Ureter (tissue), 1 donor: Measurements from ENCODE around the gene CACUL1. TPM values are rescaled to one million over a fixed set of nuclear protein-coding genes. Genes with fewer than 3 reads are reported as not detected.

Source experiments
- DNase-seq: peaks from one replicate; pipeline ENCODE4 v3.0.0-alpha.2; 2020; ENCODE audit warnings: low spot score
- total RNA-seq: library from RNA; stranded (reverse); gene quantifications from one replicate; pipeline ENCODE4 v1.2.4, GENCODE V29; 2023
- donor health status: DM: yes; HTN: yes; CAD: no.

The CACUL1 gene
- total RNA-seq, 1 donor from 2014 or later, result 66.0 TPM

- DNase-seq, result no peak
These were observed 116.1 kb downstream of the CACUL1 start for GRCh38 chr10:118638680-118639079.

GRCh38 chr10:118635674-118636402, 118.9 kb downstream of the CACUL1 start:
- DNase-seq, result no peak

DNA sequence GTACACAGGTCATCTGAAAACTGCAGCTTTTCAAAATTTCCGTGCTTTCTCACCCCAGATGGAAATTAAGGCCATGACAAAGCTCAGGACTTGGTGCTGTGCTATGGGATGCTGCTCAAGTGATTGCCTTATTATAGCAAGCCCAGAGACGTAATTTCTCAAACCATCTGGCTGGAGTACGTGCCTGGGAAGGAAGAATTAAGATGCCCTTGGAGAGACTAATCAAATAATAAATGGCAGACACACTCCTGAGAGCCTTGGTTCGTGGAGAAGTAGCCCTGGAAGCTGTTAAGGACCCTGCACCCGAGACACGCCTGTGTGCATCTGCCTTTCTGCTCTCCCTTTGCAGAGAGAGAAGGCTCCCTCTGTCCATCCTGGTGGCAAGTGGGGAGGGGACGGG, 121.0 kb downstream of the CACUL1 start:
- no peak for DNase-seq

GRCh38 chr10:118629211-118629610, 125.6 kb downstream of the CACUL1 start:
- DNase-seq, result no peak

- no peak for DNase-seq
These were observed 126.4 kb downstream of the CACUL1 start for GRCh38 chr10:118628397-118628796.

DNA sequence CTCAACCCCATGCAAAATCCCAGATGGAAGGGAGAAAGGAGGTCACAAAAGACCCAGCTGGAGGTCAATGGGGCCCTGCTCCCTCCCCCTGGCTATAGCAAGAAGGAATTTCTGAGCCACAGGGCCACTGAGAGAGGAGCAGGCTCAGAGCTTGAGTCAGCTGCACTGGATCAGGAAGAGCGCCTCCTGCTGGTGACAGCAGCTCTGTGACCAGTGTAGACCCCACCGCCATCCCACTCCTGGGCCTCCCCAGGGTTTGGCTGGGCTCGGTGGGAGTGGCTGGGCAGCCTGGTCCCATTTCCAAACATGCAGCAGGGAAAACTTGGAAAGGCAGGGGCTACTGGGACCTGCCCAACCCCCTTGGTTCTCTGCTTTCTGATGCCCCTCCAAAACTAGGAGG, 127.8 kb downstream of the CACUL1 start:
- DNase-seq, result no peak

Other genes starting within 250 kb of the CACUL1 start
- not detected for gene PRLHR, start 159.3 kb downstream of the CACUL1 start, total RNA-seq